GM19397 (cell line): ENCODE measurements around the gene IQCK.

Source experiments
- ATAC-seq: cut with Tn5 transposase; IDR thresholded peaks from one replicate; pipeline ENCODE4 v1.9.1; 2021; ENCODE audit warnings: mild to moderate bottlenecking, moderate library complexity; ENCODE audit not compliant: unreplicated experiment

Gene IQCK

DNA sequence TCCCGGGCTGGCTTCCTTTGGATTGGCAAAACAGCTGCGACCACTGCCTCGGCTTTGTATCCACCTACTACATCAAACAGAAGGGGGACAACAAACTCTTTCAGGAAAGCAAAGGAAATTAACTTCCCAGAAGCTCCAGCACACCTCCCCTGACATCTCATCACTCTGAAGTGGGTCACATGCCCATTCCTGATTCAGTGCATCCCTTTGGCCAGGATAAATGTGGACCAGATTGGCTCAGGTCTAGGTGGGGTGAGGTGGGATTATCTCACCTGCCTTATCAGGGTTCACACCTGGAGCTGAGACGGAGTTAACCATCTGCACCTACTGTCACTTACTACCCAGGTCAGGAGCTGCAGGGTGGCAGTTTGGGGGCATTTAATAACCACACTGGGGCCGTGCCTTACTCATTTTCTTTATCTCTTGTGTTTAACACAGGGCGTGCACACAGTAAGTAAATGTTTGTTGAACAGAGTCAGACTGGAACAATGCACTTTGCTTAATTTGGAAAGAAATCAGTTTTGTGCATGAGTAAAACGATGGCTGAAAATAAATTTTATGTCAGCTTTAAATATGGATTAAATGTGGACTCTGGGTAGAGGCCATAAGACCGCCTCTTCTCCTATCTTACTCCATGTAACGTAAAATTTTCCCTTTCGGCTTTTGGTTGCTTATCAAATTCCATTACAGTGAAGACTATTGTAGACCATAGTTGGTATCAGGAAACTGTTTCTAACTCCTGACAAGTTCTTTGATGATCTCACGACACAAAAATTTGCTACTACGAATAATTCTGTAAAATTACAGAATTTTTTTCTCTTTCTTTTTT is 36.0 kb downstream of the IQCK start:
- no peak for ATAC-seq

DNA sequence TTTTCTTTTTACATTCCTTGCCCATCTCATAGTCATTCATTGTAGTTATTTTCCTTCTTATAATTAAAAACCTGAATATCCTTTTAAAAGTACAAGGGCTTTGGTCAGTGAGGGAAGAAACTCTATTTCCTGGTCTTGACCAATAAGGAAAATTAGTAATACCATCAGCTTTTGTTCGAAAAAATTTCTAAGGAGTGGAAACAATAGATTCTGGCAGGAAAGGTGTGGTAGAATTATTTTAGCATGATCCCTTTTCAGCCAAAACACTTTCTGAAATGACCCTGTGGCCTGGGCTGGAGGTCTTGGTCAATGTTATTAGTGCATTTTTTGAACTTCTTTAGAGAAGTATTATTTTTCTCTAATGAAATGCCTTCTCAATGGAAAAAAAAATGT is 36.6 kb downstream of the IQCK start:
- ATAC-seq = no peak

DNA sequence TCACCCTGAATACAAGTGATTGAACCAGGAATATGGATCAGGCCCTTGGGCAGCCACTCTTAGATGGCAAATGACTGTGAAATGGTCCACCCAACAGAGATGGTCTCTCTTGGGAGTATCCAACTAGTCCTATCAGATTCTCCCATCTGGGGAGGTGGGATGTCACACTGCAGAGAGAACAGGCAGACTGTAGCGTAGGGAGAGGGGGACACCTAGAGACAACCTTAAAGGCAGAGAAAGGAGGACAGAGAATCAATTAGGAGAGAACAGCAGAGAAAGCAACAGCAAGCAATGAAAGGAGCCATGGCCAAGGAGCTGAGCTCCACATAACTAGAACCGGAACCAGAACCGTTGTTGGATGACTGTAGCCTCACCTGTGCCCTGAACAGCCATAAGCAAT is 37.2 kb downstream of the IQCK start:
- ATAC-seq = no peak

DNA sequence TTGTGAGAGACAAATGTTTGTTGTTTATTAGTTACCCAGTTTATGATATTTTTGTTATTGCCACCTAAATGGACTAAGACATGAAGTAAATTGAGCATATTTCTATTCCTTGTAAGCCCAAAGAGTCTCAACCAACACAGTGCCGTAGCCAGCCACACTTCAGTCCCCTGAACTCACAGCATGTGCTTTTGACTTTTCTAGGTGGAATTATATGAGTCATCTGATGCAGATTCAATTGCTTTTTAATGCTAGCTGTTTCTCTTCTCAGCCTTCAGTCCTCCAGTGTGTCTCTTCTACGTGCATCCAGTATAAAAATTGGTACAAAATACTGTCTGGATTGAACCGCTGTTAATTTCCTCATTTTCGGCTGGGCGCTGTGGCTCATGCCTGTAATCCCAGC is 39.0 kb downstream of the IQCK start:
- no peak for ATAC-seq

DNA sequence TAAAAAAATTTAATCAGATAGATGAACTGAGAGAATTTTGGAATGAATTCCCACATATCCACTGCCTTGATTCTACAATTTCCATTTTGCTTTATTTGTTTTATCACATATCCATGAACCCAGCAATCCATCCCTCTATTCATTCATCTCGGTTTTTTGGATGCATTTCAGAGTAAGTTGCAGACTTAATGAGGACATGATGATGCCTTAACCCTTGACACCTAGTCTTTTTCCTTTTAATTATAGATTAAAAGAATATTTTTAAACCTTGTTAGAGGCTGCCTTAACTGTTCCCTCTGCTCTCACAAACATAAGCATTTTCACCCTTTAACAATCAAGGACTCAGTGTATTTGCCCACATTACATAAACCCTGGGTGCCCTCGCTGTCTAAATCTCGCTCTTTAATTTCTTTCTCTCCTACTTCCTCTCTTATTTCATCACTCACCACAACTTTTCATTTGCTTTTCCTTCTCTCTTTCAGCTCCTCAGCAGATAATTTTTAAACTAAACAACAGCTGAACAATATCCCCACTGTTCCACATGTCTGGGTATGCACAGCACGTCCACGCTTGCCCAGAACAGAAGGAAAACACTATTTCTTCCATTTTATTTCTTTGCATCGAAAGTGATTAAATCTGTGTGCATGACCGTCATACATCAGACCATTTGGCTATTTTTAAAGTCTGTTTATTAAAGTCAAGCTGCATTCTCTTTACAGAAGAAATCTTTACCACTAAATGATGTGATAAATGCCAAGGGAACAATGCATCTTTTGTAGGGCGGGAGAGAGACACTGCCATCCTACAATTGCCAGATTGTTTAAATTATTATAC is 39.9 kb downstream of the IQCK start:
- ATAC-seq = no peak

DNA sequence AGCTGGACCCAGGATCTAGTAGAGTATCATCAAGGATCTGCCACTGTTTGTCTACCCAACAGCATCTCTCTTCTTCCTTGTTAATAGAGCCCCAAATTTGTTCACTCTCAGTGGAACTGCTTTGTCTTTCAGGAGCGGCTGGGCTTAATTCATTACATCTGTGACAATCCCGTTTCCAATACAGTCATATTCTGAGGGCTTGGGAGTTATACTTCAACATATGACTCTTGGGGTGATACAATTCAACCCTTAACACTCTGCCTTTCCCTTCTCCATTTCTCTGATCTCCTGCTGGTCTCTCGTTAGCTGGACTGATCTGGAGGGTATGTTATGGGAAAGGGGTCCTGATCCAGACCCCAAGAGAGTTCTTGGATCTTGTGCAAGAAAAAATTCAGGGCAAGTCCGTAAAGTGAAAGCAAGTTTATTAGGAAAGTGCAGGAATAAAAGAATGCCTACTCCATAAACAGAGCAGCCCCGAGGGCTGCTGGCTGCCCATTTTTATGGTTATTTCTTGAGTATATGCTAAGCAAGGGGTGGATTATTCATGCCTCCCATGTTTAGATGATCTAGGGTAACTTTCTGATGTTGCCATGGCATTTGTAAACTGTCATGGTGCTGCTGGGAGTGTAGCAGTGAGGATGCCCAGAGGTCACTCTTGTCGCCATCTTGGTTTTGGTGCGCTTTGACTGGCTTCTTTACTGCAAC is 42.4 kb downstream of the IQCK start:
- no peak for ATAC-seq

DNA sequence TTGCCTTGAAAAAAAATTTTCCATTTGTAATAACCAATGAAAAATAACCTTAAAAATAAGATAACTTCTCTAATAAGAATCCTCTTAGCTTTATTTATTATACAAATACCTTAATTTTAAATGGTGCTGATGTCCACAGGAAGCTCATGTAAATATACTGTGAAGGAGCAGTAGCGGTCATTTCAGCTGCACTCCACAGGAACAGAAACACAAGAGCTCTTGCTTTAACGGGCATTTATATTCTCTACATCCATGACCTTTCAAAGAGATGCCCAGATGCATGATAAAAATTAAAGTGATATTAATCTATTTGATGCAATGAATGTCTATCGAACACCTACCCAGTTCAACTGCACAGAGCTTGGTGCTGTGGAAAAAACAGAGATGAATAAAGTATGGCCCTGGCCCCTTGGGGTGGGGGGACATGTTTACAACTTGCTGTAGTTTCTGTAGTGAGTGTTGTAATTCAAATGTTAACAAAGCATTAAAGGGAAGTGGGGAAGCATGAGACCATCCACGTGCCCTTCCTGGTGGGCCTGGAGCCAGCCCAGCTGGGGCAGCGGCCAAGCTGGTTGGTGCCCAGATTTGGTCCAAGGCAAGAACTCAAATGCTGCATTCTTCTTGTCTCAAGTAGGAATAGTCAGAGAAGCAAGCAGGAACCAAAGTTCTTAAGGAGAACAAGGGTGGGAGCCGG is 47.9 kb downstream of the IQCK start:
- no peak for ATAC-seq

DNA sequence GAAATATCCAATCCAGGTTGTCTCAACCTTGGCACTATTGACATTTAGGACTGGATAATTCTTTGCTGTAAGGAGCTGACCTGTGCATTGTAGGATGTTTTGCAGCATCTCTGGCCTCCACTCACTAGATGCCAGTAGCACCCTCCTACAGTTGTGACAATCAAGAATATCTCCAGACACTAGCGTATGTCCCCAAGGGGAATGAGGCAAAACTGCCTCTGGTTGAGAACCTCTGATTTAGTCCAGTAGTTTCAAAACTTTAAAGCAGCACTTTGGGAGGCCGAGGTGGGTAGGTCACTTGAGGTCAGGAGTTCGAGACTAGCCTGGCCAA is 48.4 kb downstream of the IQCK start:
- no peak for ATAC-seq

DNA sequence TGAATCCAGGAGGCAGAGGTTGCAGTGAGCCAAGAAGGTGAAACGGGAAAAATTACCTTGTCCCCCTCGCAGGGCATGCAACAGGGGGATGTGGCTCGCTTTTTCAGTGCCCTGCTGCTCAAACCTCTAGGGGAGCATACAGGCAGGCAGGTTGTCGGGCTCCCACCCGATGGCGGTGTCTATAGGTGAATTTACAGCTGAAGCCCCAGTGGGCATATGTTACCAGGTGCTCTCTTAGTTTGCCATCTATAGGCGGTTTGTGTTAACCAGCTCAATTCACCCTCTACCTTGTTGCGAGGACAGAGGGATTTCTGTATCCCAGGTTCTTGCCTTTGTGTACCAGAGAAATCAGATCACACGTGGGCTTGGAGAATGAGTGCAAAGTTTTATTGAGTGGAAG is 48.9 kb downstream of the IQCK start:
- ATAC-seq = no peak

DNA sequence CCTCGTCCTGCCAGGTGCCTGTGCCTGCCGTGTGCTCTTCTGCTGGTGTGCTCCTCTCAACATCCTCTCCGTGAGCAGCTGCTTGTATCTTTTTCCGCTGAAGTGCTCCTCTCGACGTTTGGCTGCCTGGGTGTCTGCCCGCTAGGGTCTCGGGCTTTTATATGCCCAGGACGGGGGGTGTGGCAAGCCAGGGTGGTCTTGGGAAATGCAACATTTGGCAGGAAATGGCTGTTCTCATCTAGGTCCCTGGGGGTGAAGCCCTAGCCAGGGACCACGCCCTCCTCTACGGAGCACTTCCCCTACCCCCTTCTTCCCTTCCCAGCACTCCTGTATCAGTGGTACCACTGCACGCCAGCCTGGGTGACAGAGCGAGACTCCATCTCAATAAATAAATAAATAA is 49.4 kb downstream of the IQCK start:
- ATAC-seq = no peak

DNA sequence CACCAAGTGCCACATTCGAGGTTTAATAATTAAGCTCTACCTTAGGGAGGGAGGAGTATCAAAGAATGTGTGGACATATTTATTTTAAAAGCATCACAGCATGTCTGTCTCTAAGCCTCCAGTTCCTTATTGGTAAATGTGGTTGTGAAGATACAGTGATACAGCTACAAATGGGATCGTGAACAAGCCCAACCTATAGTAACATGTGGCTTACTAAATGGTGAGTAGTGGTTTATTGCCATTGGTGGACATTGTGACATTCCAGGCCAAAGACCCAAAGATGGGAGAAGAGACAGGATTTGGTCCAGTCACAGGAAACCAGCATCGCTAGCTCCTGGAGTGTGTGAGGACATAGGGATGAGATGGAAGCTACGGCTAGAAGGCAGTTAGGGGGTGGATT is 51.2 kb downstream of the IQCK start:
- no peak for ATAC-seq

DNA sequence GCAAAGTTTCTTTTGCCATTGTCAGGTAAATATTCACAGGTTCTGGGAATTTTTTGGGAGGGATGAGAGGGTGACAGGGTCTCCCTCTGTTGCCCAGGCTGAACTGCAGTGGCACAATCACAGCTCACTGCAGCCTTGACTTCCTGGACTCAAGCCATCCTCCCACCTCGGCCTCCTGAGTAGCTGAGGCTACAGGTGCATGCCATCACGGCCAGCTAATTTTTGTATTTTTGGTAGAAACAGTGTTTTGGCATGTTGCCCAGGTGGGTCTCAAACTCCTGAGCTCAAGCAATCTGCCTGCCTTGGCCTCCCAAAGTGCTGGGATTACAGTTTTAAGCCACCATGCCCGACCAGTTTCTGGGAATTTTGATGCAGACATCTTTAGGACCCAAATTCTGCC is 53.0 kb downstream of the IQCK start:
- ATAC-seq = no peak

DNA sequence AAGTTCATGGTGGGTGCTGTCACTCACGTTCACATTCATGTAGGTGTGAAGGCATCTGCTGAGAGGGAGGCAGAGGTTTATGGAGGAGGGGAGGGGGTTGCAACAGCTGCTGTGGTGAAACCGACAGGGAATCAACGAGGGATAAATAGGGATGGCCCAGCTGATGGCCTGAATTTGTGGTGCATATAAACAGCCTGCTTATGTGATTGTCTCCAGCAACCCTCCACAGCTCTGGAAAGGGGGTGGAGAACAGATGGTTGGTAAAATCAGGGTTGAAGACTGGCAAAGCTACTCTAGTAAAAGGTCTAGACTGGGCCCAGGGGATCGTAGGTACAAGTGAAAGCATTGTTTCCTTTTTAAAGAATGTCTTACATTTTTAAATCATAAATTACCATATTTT is 53.7 kb downstream of the IQCK start:
- no peak for ATAC-seq

DNA sequence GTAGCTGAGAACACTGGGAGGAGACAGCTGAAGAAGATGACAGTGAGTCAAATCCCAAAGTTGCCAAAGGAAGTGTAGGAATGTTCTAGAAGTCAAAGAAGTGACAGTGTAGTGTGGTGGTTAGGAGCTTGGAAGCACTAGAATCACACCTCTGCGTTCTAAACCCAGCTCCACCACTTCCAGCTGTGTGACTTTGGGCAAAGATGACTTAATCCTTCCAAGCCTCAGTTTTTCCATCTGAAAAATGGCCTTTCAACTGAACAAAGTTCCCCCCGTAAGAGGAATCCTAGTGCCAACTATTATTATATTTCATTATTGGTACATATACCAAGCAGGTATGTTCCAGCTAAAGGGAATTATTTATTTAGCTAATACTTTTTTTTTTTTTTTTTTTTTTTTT is 56.0 kb downstream of the IQCK start:
- ATAC-seq = no peak

DNA sequence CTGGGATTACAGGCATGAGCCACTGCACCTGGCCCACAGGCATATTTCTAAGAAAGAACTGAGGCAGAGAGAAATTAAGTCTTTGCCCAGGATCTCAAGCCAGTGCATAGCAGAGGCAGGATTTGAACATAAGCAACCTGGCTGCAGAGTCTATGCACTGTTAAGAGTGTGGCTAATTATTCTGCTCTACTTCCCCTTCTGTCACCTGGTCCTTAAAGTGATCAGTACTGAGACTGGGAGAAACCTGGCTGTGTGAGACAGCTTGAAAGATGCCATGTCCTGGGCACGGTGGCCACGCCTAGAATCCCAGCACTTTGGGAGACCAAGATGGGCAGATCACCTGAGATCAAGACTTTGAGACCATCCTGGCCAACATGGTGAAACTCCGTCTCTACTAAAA is 58.1 kb downstream of the IQCK start:
- ATAC-seq = no peak

DNA sequence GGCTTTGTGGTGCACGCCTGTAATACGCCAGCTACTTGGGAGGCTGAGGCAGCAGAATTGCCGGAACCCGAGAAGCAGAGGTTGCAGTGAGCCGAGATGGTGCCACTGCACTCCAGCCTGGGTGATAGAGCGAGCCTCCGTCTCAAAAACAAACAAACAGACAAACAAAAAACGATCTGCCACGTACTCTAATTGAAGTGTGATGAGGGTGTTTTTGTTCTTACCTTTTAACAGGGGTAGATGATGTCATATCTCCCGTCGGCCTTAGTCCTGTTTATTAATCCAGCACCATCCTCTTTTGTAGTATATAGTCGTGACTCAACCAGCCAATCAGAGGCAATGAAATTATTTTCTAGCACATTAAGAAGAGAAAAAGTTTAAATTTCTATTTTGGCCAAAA is 58.5 kb downstream of the IQCK start:
- no peak for ATAC-seq

DNA sequence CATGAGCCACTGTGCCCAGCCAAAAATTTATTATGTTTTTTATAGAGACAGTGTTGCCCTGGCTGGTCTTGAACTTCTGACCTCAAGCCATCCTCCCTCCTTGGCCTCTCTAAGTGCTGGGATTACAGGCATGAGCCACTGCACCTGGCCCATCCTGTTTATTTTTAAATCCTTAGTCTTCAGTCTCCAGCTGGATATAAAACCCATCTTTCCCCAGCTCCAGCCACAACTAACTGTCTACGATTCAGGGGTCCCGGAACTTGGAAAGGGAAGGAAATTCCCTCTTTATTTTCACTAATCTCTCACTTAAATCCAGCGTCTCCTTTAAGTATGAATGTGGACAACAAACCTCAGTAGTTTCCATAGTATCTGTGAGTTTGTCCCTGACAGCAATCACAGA is 62.2 kb downstream of the IQCK start:
- ATAC-seq = no peak

DNA sequence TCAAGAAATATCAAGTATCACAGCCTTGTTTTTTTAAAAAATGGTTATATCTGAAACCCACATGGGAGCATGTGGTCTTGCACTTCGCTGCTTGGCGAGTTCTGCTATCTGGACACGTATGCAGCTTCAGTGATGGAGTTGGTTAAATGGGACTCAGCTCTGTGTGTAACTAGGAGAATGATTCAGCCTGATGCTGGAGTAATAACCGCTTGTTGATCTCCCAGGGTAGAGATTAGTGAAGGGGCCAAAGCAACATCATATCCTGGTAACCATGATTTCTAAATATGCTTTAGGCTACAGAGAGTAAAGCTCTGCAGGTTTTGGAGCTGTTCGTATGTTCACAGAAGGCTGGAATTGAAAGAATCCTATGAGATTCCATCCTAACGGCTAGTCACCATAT is 63.2 kb downstream of the IQCK start:
- no peak for ATAC-seq

DNA sequence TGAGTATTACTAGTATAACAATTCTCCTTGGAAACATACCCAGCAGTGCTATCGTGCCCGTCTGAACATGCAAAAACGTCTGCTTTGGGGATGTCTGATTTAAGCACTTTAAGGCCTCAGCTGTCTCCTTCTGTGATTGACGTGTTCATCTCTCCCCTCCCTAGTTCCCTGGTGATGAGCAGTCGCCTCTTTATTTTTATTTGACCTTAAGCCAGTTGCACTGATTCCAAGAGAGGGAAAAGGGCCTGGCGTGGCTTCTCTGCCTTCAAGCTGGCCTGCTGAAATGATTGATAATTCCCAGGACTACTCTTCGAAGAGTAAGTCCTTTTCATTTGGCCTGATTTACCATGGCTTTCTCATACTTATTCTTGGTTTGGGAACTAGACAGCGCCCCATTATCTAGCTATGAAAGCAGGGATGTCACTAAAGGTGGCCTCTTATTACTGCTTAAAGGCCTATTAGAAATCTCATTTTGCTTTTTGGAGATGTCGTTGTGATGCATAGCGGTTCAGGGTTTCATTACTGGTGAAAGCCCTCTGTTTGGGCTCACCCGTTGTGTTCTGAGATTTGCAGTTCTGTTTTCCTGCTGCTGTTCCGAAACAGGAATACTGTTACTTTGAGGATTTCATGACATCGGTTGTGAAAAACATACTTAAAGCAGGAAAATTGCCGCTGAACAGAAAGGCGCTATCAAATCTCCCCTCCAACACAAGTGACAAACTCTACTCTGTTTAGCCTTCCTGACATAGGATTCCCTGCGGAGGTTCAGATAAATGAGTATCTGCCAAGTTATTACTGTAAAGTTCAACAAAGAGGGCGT is 65.5 kb downstream of the IQCK start:
- ATAC-seq = no peak

DNA sequence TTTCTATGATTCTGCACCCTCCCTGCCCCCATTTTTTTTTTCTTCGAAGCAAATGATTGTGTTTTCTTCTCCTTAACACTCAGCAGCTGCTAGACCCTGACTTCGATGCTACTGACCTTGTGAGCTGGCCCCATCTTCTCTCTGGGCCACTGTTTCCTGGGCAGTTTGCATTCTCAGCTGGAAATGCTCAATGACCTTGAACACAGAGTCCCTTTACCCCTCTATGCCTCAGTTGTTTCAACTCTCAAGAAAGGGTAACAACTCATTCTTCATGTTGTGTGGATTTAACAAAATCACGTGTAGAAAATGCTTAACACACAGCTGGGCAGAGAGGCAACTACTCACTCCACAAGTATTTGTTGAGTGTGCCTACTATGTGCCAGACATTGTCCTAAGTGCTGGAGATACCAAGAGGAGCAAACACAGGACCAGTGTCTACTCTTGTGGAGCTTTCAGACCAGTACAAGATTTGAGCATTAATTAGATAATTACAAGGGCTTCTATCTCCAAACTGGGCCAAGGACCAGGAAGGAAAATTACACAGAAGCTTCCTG is 66.2 kb downstream of the IQCK start:
- no peak for ATAC-seq
